Ovary (tissue), 9 donors: ENCODE measurements around the gene GPR158. TPM values are rescaled to one million over a fixed set of nuclear protein-coding genes. Genes with fewer than 3 reads are reported as not detected.

ENCODE experiments used
- DNase-seq, 5 donors: peaks; one replicate each; pipeline ENCODE4 v3.0.0-alpha.2; 2019 to 2020
- H3K27ac ChIP-seq, 2 donors: fragments of 200-600 bp; one replicate each; pipeline versions ENCODE4 v1.5.1 to v1.8.0; 2019 to 2022
- H3K27me3 ChIP-seq: fragments of 200-600 bp; one replicate; pipeline ENCODE4 v1.8.0; 2022
- H3K36me3 ChIP-seq: fragments of 200-600 bp; sonication (generic); one replicate; pipeline ENCODE4 v1.5.1; 2019
- H3K4me1 ChIP-seq: one replicate; pipeline ENCODE4 v1.8.1; 2013; ENCODE audit warnings: mild to moderate bottlenecking, moderate library complexity; ENCODE audit not compliant: insufficient read depth
- H3K4me3 ChIP-seq: fragments of 200-600 bp; sonication (generic); one replicate; pipeline ENCODE4 v1.5.1; 2017
- H3K9me3 ChIP-seq, 2 donors: fragments of 200-600 bp in 1 of 2; sonication (generic) in 1 of 2; one replicate each; pipeline versions ENCODE4 v1.5.1 to v1.8.1; 2013 to 2019; ENCODE audit warnings: mild to moderate bottlenecking in 1 of 2, moderate library complexity in 1 of 2
- EP300 ChIP-seq: sonication (generic); formaldehyde crosslinking; IDR thresholded peaks from one replicate; pipeline ENCODE4 v1.6.1; 2017; ENCODE audit warnings: antibody characterized with exemption
- POLR2A ChIP-seq: fragments of 450-650 bp; IDR thresholded peaks from one replicate; pipeline ENCODE4 v1.6.1; 2017; ENCODE audit warnings: antibody characterized with exemption, mild to moderate bottlenecking, moderate library complexity
- WGBS, 3 donors: extraction: QIAGEN DNeasy Blood & Tissue Kit in 1 of 3; methylation state at CpG; one replicate each; pipeline versions ENCODE4 v1.1.5 to v1.1.7; 2013 to 2017; 5-methylcytosine and 5-hydroxymethylcytosine counted together
- intact Hi-C, 4 donors: fragments of 100-400 bp; cut with DNase I; formaldehyde crosslinking; loops; one replicate each; pipeline versions ENCODE4 v1.11.0 to v1.15.1; 2022 to 2023
- polyA plus RNA-seq, 2 donors: library from polyadenylated mRNA; stranded (reverse); fragments of 200-250 nt in 1 of 2; fragments of 350-450 nt in 1 of 2; fragmentation: Illumina TruSeq in 1 of 2; extraction: RNeasy Lipid Tissue Mini Kit (QIAGEN cat#74804) in 1 of 2; gene quantifications; one replicate each; pipeline ENCODE4 v1.2.3, GENCODE V29; 2013 to 2014
- total RNA-seq, 7 donors: library from RNA; depleted of rRNA in 2 of 7; stranded (reverse); fragments of >200 nt in 2 of 7; fragmentation: NEBNext Ultra II Directional in 3 of 7; extraction: Animal tissue kit (Norgen Biotek cat#: 25700) in 3 of 7; gene quantifications; one replicate each; pipeline versions ENCODE4 v1.1.0 to v1.2.4, GENCODE V29; 2016 to 2023
- TF ChIP-seq, protein P1 (sequence below), 3 donors: fragments of 450-650 bp in 2 of 3; fragments of 200-600 bp in 1 of 3; IDR thresholded peaks; one replicate each; pipeline versions ENCODE4 v1.5.1 to v1.8.0; 2016 to 2022; ENCODE audit warnings: antibody characterized with exemption in 3 of 3, mild to moderate bottlenecking in 1 of 3
- donor health status: DM: no; HTN: no; CAD: no; lungs with moderate emphysema.
- donor health status: DM: no; HTN: no; CAD: no.
- donor health status: Bipolar disorder and iron deficiency.
- donor health status: DM: yes; HTN: yes; CAD: no.
- donor health status: DM: no; HTN: no; CAD: no.
- donor health status: DM: yes; HTN: yes; CAD: no.

Gene GPR158
- total and polyA plus RNA-seq, 9 donors: 0.10 to 0.47 (median 0.17) TPM; not detected in 1

DNA sequence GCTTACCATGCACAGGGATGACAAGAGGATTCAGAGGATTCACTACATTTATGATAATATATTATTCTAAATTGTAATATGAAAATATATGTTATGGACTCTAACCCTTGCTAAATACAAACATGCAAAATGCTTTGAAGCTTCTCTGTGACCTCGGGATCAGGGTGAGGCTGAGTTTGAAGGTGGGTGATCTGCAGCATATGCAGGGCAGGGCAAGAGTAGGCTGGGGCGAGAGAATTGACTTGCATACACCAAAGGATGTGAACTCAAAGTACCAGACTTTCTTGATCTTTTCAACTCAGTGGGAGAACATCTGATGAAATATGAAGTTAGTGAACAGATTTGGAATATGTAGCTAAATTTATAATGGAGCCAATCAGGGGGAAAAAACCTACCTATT lies 57.0 kb downstream of the GPR158 start:
- H3K27me3 ChIP-seq: no peaks in the 10 kb centered on the region
- intact Hi-C loops: loop anchor here in 1 of 4 donors (5.0 kb wide), 1 partner anchor 591 kb away; no protein-coding TSS in a partner anchor
- WGBS, 3 donors: 67 to 74% (median 71%) methylated on average over 2 of the region's 2 CpGs
- no peak overlapping the region for H3K4me3 ChIP-seq
- no peaks in the 10 kb centered on the region for H3K4me1 ChIP-seq
- no peak for DNase-seq
- H3K27ac ChIP-seq: no peak overlapping the region
- no peaks in the 10 kb centered on the region for H3K9me3 ChIP-seq
- TF ChIP-seq, protein P1, sequence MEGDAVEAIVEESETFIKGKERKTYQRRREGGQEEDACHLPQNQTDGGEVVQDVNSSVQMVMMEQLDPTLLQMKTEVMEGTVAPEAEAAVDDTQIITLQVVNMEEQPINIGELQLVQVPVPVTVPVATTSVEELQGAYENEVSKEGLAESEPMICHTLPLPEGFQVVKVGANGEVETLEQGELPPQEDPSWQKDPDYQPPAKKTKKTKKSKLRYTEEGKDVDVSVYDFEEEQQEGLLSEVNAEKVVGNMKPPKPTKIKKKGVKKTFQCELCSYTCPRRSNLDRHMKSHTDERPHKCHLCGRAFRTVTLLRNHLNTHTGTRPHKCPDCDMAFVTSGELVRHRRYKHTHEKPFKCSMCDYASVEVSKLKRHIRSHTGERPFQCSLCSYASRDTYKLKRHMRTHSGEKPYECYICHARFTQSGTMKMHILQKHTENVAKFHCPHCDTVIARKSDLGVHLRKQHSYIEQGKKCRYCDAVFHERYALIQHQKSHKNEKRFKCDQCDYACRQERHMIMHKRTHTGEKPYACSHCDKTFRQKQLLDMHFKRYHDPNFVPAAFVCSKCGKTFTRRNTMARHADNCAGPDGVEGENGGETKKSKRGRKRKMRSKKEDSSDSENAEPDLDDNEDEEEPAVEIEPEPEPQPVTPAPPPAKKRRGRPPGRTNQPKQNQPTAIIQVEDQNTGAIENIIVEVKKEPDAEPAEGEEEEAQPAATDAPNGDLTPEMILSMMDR (IDR thresholded peaks at IDR 0.05): no peak
- TF ChIP-seq POLR2A (no peak), EP300 (no peak)
- H3K36me3 ChIP-seq: no peaks in the 10 kb centered on the region

DNA sequence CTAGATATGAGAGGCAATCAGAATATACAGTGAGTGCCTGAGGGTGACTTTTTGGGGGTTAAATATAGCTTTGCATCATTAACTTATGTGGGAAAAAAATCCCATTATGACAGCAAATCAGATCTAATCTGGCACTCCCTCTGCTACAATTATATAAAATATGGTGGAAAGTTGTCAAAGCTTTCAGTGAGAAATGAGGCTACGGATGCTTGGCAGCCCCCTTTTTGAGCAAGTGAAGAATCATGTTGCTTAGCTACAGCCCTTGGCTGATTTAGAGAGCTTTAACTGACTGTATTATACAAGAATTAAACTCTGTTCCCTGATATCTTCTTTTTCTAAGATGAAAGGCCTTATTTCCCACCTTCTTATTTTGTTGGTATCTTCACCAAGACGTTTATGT lies 57.4 kb downstream of the GPR158 start:
- no peaks in the 10 kb centered on the region for H3K27me3 ChIP-seq
- TF ChIP-seq POLR2A (no peak), EP300 (no peak)
- TF ChIP-seq, protein P1 (IDR thresholded peaks at IDR 0.05): no peak

DNA sequence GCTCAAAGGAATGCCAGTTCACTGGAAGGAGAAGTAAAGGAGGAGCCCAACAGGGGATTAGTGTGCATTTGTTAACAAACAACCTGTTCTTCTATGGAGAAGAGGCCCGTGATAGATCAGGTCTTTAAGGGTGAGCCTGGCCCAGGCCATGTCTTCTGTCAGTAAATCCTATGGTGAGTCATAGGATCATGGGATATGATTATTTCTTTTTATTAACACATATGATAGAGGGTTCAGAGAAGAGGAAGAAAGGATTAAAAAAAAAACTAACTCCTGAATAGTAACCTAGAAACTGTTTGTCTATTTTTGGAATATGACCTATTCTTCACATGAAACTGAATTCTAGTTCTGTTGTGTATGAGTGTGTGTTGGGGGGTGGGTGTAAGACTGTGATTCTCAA lies 70.4 kb downstream of the GPR158 start:
- no peak for TF ChIP-seq EP300
- TF ChIP-seq POLR2A: no peak
- intact Hi-C loops: no loop called here
- no peaks in the 10 kb centered on the region for H3K4me1 ChIP-seq
- H3K4me3 ChIP-seq: no peak overlapping the region
- no peak overlapping the region for H3K27ac ChIP-seq
- H3K9me3 ChIP-seq: no peaks in the 10 kb centered on the region
- no peaks in the 10 kb centered on the region for H3K27me3 ChIP-seq
- H3K36me3 ChIP-seq: no peaks in the 10 kb centered on the region
- no peak for DNase-seq
- 60 to 71% (median 67%) methylated on average over 1 of the region's 1 CpG for WGBS, 3 donors

More for the DNA sequence above, 57.4 kb downstream of the GPR158 start:
- no peak overlapping the region for H3K4me3 ChIP-seq
- no peak for DNase-seq
- H3K36me3 ChIP-seq: no peaks in the 10 kb centered on the region
- H3K4me1 ChIP-seq: no peaks in the 10 kb centered on the region
- intact Hi-C loops: loop anchor here in 1 of 4 donors (5.0 kb wide), 1 partner anchor 590 kb away; no protein-coding TSS in a partner anchor
- 30 to 45% (median 33%) methylated on average over 2 of the region's 2 CpGs for WGBS, 3 donors
- H3K9me3 ChIP-seq: no peaks in the 10 kb centered on the region
- H3K27ac ChIP-seq: no peak overlapping the region

DNA sequence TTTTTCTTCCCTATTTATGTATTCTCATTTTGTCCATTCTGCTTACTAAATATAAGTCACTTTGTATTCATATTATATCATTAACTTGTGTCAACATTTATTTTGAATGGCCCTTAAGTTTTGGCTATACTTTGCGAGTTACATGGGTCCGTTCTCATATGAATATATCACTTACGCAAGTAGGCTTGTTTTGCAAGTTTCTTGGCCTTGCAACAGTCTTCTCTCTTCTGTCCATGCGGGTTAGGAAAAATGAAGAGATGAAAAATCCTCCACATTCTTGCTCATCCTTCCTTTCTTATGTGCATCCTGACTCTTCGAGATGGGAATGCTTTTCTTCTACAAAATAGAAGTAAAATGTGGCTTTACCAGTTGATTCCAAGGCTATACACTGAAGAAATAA lies 82.8 kb downstream of the GPR158 start:
- intact Hi-C loops: no loop called here
- 86 to 91% (median 89%) methylated on average over 5 of the region's 5 CpGs for WGBS, 3 donors
- H3K36me3 ChIP-seq: no peaks in the 10 kb centered on the region
- no peaks in the 10 kb centered on the region for H3K27me3 ChIP-seq
- H3K9me3 ChIP-seq: no peaks in the 10 kb centered on the region
- H3K4me1 ChIP-seq: no peaks in the 10 kb centered on the region
- no peak for DNase-seq
- TF ChIP-seq POLR2A (no peak), EP300 (no peak)
- TF ChIP-seq, protein P1 (IDR thresholded peaks at IDR 0.05): no peak
- no peak overlapping the region for H3K4me3 ChIP-seq
- no peak overlapping the region for H3K27ac ChIP-seq

DNA sequence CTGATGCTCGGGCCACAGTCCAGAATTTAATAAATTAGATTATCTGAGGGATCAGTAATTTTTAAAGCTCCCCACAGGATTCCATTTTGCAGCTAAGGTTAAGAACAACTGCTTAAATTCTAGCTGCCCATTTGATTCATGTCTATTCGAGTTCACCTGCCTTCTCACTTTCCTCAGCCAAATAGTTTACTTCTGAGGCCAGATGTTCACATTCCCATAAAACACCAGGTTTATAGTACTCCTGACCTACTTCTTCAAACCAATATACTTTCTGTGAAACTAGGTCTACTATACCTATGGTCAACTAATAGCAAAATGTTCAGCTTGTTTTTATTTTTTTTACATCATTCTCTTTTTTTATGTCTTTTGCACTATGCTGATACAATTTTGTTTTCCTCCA lies 86.3 kb downstream of the GPR158 start:
- intact Hi-C loops: no loop called here
- DNase-seq: no peak
- H3K9me3 ChIP-seq: no peaks in the 10 kb centered on the region
- 23 to 48% (median 37%) methylated on average over 2 of the region's 2 CpGs for WGBS, 3 donors
- H3K4me1 ChIP-seq: no peaks in the 10 kb centered on the region
- H3K27me3 ChIP-seq: no peaks in the 10 kb centered on the region
- no peaks in the 10 kb centered on the region for H3K36me3 ChIP-seq
- no peak overlapping the region for H3K27ac ChIP-seq
- H3K4me3 ChIP-seq: no peak overlapping the region
- no peak for TF ChIP-seq POLR2A
- TF ChIP-seq, protein P1 (IDR thresholded peaks at IDR 0.05): no peak
- TF ChIP-seq EP300: no peak
